ENCODE measurements around the gene NR4A2. TPM values are rescaled to one million over a fixed set of nuclear protein-coding genes. Genes with fewer than 3 reads are reported as not detected.

The NR4A2 gene
- total and polyA plus RNA-seq, 2 experiments from 2014 or later, result 2.3 to 4.5 TPM

- peak; percentile 98 for DNase-seq (ENCODE audit: low spot score)
- under 1% methylated on average over 48 of the region's 86 CpGs for WGBS (ENCODE audit: low lambda C conversion rate, missing lambda C conversion rate)
- TF ChIP-seq CTCF (IDR thresholded peaks at IDR 0.05; ENCODE audit: poor library complexity) (no peak), EZH2 (IDR thresholded peaks at IDR 0.05; ENCODE audit: borderline replicate concordance) (no peak), EZH2phosphoT487 (IDR thresholded peaks at IDR 0.05; ENCODE audit: low read depth, severe bottlenecking, unreplicated experiment) (no peak)
These were observed 10.0 kb upstream of the NR4A2 start for GRCh38 chr2:156342254-156343095.

DNA sequence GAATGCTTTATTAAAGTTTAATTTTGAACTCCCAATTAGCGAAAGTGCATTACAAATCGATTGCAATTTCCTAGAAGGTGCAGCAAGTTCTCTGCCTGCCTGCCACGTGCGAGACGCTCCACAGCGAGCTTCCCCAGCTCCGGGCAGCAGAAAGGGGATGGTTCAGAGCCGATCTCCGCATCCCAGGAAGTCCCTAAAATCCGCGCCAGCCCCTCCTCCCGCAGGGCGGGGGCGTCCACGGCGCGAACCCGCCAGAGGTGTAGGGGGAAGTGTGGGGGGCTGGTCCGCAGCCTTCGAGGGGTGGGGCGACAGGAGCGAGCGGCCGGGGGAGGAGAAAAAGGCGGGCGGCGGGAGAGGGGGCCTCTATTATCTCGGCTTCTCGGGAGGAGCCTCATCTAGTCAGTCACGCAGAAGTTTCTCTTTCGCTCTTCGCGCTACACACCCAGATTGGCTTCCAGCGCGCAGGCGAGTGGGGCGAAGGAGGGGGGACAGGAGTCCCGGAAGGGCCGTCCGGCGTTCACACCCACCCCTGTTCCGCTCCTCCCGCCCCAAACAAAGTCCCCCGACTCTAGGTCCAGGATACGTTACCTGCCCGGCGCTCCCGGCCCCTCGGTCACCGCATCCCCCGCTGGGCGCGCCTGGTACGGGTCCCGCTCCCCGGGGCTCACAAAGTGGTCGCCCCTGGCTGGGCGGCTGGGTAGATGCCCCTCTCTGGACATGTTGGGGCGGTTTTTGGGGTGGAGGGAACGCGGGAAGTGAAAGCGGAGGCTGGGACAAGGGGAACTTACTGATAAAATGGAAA, 9.1 kb upstream of the NR4A2 start:
- H3K27ac ChIP-seq, result peak overlapping the region; percentile 100
- TF ChIP-seq CTCF (IDR thresholded peaks at IDR 0.05; ENCODE audit: poor library complexity) (no peak), EZH2 (IDR thresholded peaks at IDR 0.05; ENCODE audit: borderline replicate concordance) (no peak), EZH2phosphoT487 (IDR thresholded peaks at IDR 0.05; ENCODE audit: low read depth, severe bottlenecking, unreplicated experiment) (no peak)
- peak overlapping the region; percentile 98 for H3K4me3 ChIP-seq
- H3K4me1 ChIP-seq (ENCODE audit: insufficient read depth), result peaks cover 3% of the 10 kb centered on the region
- WGBS (ENCODE audit: low lambda C conversion rate, missing lambda C conversion rate), result under 1% methylated on average over 34 of the region's 62 CpGs
- peak overlapping the region; percentile 63 for H2AFZ ChIP-seq
- no peaks in the 10 kb centered on the region for H3K36me3 ChIP-seq (replicated peaks; ENCODE audit: insufficient read depth, low read depth)
- H3K9me2 ChIP-seq (replicated peaks; ENCODE audit: insufficient read depth), result no peaks in the 10 kb centered on the region
- peak overlapping the region; percentile 82 for H3K4me2 ChIP-seq
- no peaks in the 10 kb centered on the region for H3K9me3 ChIP-seq (ENCODE audit: low read depth)
- DNase-seq (ENCODE audit: low spot score), result peak; percentile 94
- H3K27me3 ChIP-seq, result no peaks in the 10 kb centered on the region
- peaks cover 22% of the 10 kb centered on the region for H3K79me2 ChIP-seq
- H4K20me1 ChIP-seq (ENCODE audit: insufficient read depth, poor library complexity, severe bottlenecking), result no peaks in the 10 kb centered on the region

More at GRCh38 chr2:156342254-156343095, 10.0 kb upstream of the NR4A2 start:
- H3K27ac ChIP-seq, result peak overlapping the region; percentile 100
- peak overlapping the region; percentile 98 for H3K4me3 ChIP-seq
- peaks cover 16% of the 10 kb centered on the region for H3K79me2 ChIP-seq
- no peaks in the 10 kb centered on the region for H3K9me3 ChIP-seq (ENCODE audit: low read depth)
- H3K9me2 ChIP-seq (replicated peaks; ENCODE audit: insufficient read depth), result no peaks in the 10 kb centered on the region
- no peaks in the 10 kb centered on the region for H4K20me1 ChIP-seq (ENCODE audit: insufficient read depth, poor library complexity, severe bottlenecking)
- H3K36me3 ChIP-seq (replicated peaks; ENCODE audit: insufficient read depth, low read depth), result no peaks in the 10 kb centered on the region
- peaks cover 3% of the 10 kb centered on the region for H3K4me1 ChIP-seq (ENCODE audit: insufficient read depth)
- H2AFZ ChIP-seq, result peak overlapping the region; percentile 80
- peak overlapping the region; percentile 82 for H3K4me2 ChIP-seq
- no peaks in the 10 kb centered on the region for H3K27me3 ChIP-seq

- Histone ChIP-seq H4K20me1 (ENCODE audit: insufficient read depth, poor library complexity, severe bottlenecking) (no peaks in the 10 kb centered on the region), H3K27me3 (no peaks in the 10 kb centered on the region), H3K9me3 (ENCODE audit: low read depth) (no peaks in the 10 kb centered on the region), H3K4me1 (ENCODE audit: insufficient read depth) (peaks cover 3% of the 10 kb centered on the region), H3K79me2 (peaks cover 22% of the 10 kb centered on the region), H3K9me2 (replicated peaks; ENCODE audit: insufficient read depth) (no peaks in the 10 kb centered on the region), H3K4me2 (peak overlapping the region; percentile 82), H3K36me3 (replicated peaks; ENCODE audit: insufficient read depth, low read depth) (no peaks in the 10 kb centered on the region), H2AFZ (peak overlapping the region; percentile 60), H3K27ac (peak overlapping the region; percentile 100), H3K4me3 (peak overlapping the region; percentile 98)
- no peak for DNase-seq (ENCODE audit: low spot score)
- 14% methylated on average over 15 of the region's 15 CpGs for WGBS (ENCODE audit: low lambda C conversion rate, missing lambda C conversion rate)
- no peak for TF ChIP-seq CTCF (IDR thresholded peaks at IDR 0.05; ENCODE audit: poor library complexity)
- TF ChIP-seq EZH2 (IDR thresholded peaks at IDR 0.05; ENCODE audit: borderline replicate concordance), result no peak
- no peak for TF ChIP-seq EZH2phosphoT487 (IDR thresholded peaks at IDR 0.05; ENCODE audit: low read depth, severe bottlenecking, unreplicated experiment)
These were observed 8.4 kb upstream of the NR4A2 start for GRCh38 chr2:156340804-156341451.

Measured in hepatocyte (in vitro differentiated cells).